ENCODE results near the gene UBASH3B.

Gene UBASH3B

GRCh38 chr11:122813894-122814270 is 158.4 kb downstream of the UBASH3B start:
- no peak for DNase-seq (ENCODE audit: low read depth)
- TF ChIP-seq CTCF (conservative IDR thresholded peaks at IDR 0.05; ENCODE audit: control insufficient read depth, insufficient read depth, low read depth, low read length), result no peak
- H3K4me3 ChIP-seq (ENCODE audit: control insufficient read depth, low read depth, low read length), result no peak overlapping the region

GRCh38 chr11:122814401-122814800 is 158.9 kb downstream of the UBASH3B start:
- H3K4me3 ChIP-seq (ENCODE audit: control insufficient read depth, low read depth, low read length), result no peak overlapping the region
- DNase-seq (ENCODE audit: low read depth), result no peak
- TF ChIP-seq CTCF (conservative IDR thresholded peaks at IDR 0.05; ENCODE audit: control insufficient read depth, insufficient read depth, low read depth, low read length), result peak; percentile 22

- no peak for TF ChIP-seq CTCF (conservative IDR thresholded peaks at IDR 0.05; ENCODE audit: control insufficient read depth, insufficient read depth, low read depth, low read length)
- no peak for DNase-seq (ENCODE audit: low read depth)
- H3K4me3 ChIP-seq (ENCODE audit: control insufficient read depth, low read depth, low read length), result no peak overlapping the region
Measured at GRCh38 chr11:122815900-122816299, 160.4 kb downstream of the UBASH3B start.

- DNase-seq (ENCODE audit: low read depth), result peak; percentile 34
- H3K4me3 ChIP-seq (ENCODE audit: control insufficient read depth, low read depth, low read length), result no peak overlapping the region
- TF ChIP-seq CTCF (conservative IDR thresholded peaks at IDR 0.05; ENCODE audit: control insufficient read depth, insufficient read depth, low read depth, low read length), result no peak
Measured at GRCh38 chr11:122816761-122817520, 161.4 kb downstream of the UBASH3B start.

GRCh38 chr11:122820158-122820557 is 164.6 kb downstream of the UBASH3B start:
- TF ChIP-seq CTCF (conservative IDR thresholded peaks at IDR 0.05; ENCODE audit: control insufficient read depth, insufficient read depth, low read depth, low read length), result no peak
- no peak for DNase-seq (ENCODE audit: low read depth)
- no peak overlapping the region for H3K4me3 ChIP-seq (ENCODE audit: control insufficient read depth, low read depth, low read length)

GRCh38 chr11:122821169-122821568 is 165.6 kb downstream of the UBASH3B start:
- no peak for TF ChIP-seq CTCF (conservative IDR thresholded peaks at IDR 0.05; ENCODE audit: control insufficient read depth, insufficient read depth, low read depth, low read length)
- no peak for DNase-seq (ENCODE audit: low read depth)
- H3K4me3 ChIP-seq (ENCODE audit: control insufficient read depth, low read depth, low read length), result no peak overlapping the region
